Metanephros (tissue), 1 donor: ENCODE data around the gene LDLRAP1. TPM values are rescaled to one million over a fixed set of nuclear protein-coding genes. Genes with fewer than 3 reads are reported as not detected.

Experiments
- total RNA-seq: library from RNA; depleted of rRNA; stranded (reverse); fragments of >200 nt; gene quantifications from one replicate; pipeline ENCODE4 v1.2.3, GENCODE V29; 2014

LDLRAP1 gene, protein sequence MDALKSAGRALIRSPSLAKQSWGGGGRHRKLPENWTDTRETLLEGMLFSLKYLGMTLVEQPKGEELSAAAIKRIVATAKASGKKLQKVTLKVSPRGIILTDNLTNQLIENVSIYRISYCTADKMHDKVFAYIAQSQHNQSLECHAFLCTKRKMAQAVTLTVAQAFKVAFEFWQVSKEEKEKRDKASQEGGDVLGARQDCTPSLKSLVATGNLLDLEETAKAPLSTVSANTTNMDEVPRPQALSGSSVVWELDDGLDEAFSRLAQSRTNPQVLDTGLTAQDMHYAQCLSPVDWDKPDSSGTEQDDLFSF
- 12.2 TPM for total RNA-seq

DNA sequence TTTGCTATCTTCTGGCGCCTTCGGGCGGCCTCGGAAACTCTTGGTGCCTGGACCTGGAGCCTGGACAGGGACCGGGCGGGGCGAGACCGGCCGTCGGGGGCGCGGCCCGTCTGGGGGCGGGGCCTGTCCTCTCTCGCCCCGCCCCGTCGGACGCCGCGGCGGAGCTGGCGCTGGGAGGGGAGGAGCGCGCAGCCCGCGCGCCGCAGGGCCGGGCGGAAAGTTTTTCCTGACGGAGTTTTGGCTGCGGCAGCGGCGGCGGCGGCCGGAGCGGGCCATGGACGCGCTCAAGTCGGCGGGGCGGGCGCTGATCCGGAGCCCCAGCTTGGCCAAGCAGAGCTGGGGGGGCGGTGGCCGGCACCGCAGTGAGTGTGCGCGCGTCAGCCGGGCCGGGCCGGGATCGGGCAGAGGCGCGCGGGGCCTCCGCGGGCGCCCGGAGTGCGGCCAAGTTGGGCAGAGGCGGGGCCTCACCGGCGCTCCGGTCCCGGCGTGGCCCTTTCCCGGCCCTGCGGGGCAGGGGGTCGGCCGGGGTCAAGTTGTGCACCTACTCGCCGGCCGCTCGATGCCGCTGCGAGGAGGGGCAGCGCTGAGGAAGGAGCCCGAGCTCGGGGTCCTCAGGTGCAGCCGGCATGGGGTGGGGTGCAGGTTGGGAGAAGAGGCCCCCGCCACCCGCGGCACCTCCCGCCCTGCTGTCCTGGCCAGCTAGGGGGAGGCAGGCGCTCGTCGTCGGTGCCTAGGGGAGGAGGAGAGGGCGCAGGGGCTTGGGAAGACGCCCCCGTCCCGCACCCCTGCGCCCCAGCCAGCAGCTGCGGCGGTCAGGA lies at the start of gene LDLRAP1:
Gene LDLRAP1, plus strand, starts transcription at position 182 of the 818 bp plus-strand sequence. Its CDS starts 93 bp downstream, at position 275.

DNA sequence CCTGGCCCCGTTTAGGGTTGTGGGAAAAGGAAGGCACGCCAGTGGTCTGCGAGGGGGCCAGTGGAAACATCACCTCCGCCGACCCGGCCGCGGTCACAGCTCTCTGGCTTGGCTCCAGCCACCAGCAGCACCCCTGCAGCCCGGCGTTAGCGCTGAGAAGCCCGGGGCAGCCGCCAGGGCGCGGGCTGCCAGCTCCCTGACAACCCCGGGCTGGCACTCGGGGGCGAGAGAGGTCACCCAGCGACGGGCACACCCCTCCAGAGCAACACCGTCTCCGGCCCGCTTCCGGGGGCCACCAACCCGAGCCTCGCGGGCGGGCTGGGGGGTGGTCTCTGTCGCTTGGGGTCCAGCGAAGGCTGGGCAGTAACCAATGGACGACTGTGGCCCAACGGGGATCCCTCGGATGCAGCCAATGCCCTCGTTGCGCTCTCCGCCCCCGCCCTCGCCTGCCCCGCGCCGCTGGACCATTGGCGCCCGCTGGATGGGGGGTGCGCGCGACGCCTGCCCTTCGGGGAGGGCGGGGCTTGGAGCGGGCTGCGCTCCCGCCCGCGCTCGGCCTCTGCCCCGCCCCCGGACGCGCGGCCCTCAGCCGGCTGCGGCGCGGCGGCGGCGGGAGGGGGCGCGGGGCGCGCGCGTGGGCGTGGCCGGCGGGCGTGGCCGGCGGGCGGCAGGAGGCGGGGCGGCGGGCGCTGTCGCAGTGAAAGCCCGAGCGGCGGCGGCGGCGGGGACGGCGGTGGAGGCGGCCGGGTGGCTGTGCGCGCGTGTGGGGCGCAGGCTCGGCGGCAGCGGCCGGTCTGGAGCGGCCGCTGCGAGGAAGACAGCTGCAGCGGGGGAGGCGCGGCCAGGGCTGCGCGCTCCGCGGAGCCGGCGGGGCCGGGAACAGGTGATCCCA lies 72.9 kb downstream of the LDLRAP1 start, which contains the start of gene MAN1C1:
Gene MAN1C1, plus strand, starts transcription at position 697 of the 892 bp plus-strand sequence. CDS start 1,007 bp downstream, outside the sequence.

Other genes starting within 250 kb of the LDLRAP1 start
- 82.5 TPM for gene TMEM50A, start 205.3 kb upstream of the LDLRAP1 start, total RNA-seq
- 4.9 TPM for gene RHCE, start 122.8 kb upstream of the LDLRAP1 start, total RNA-seq
- gene MACO1, start 112.7 kb upstream of the LDLRAP1 start, total RNA-seq = 15.5 TPM
- gene MAN1C1, start 73.2 kb downstream of the LDLRAP1 start, total RNA-seq = 17.2 TPM